Raji (cell line): Measurements from ENCODE around the gene TBC1D8.

ENCODE experiments used
- POLR2A ChIP-seq: IDR thresholded peaks from 2 replicates; pipeline ENCODE4 v1.6.1; 2011; ENCODE audit warnings: low read depth, low read length, control low read depth; ENCODE audit not compliant: insufficient read depth

The TBC1D8 gene

GRCh38 chr2:101149241-101150192, 1.7 kb downstream of the TBC1D8 start:
- no peak for TF ChIP-seq POLR2A

GRCh38 chr2:101148777-101149176, 2.4 kb downstream of the TBC1D8 start:
- TF ChIP-seq POLR2A: no peak

- TF ChIP-seq POLR2A: no peak
Observed at GRCh38 chr2:101147971-101148370, 3.2 kb downstream of the TBC1D8 start.

GRCh38 chr2:101147062-101147461, 4.1 kb downstream of the TBC1D8 start:
- TF ChIP-seq POLR2A: no peak

- no peak for TF ChIP-seq POLR2A
Observed at GRCh38 chr2:101146535-101146934, 4.6 kb downstream of the TBC1D8 start.

GRCh38 chr2:101145406-101145805, 5.8 kb downstream of the TBC1D8 start:
- TF ChIP-seq POLR2A: no peak

- no peak for TF ChIP-seq POLR2A
Observed at GRCh38 chr2:101142163-101142562, 9.0 kb downstream of the TBC1D8 start.

- TF ChIP-seq POLR2A: no peak
Observed at GRCh38 chr2:101140978-101141655, 10.1 kb downstream of the TBC1D8 start.

GRCh38 chr2:101140237-101140636, 10.9 kb downstream of the TBC1D8 start:
- TF ChIP-seq POLR2A: no peak

- TF ChIP-seq POLR2A: no peak
Observed at GRCh38 chr2:101139495-101139894, 11.7 kb downstream of the TBC1D8 start.

- no peak for TF ChIP-seq POLR2A
Observed at GRCh38 chr2:101135412-101136296, 15.5 kb downstream of the TBC1D8 start.

- no peak for TF ChIP-seq POLR2A
Observed at GRCh38 chr2:101133492-101134100, 17.6 kb downstream of the TBC1D8 start.

- no peak for TF ChIP-seq POLR2A
Observed at GRCh38 chr2:101132202-101132601, 19.0 kb downstream of the TBC1D8 start.

- TF ChIP-seq POLR2A: no peak
Observed at GRCh38 chr2:101130081-101130480, 21.1 kb downstream of the TBC1D8 start.
